Upper lobe of right lung (tissue), 1 donor: ENCODE measurements around the gene AIG1. TPM values are rescaled to one million over a fixed set of nuclear protein-coding genes. Genes with fewer than 3 reads are reported as not detected.

Source experiments
- ATAC-seq: fragments of 200-7000 bp; cut with Tn5 transposase; one replicate; pipeline ENCODE4 v1.9.1; 2020; ENCODE audit warnings: mild to moderate bottlenecking, moderate library complexity
- DNase-seq: peaks from one replicate; pipeline ENCODE4 v3.0.0-alpha.2; 2020
- H3K27ac ChIP-seq: fragments of 200-600 bp; one replicate; pipeline ENCODE4 v1.8.0; 2022
- H3K27me3 ChIP-seq: fragments of 200-600 bp; one replicate; pipeline ENCODE4 v1.8.0; 2022; ENCODE audit warnings: mild to moderate bottlenecking
- H3K36me3 ChIP-seq: fragments of 200-600 bp; one replicate; pipeline ENCODE4 v1.8.0; 2022
- H3K4me1 ChIP-seq: fragments of 200-600 bp; one replicate; pipeline ENCODE4 v1.8.0; 2022
- H3K4me3 ChIP-seq: fragments of 200-600 bp; one replicate; pipeline ENCODE4 v1.8.0; 2022; ENCODE audit warnings: mild to moderate bottlenecking
- H3K9me3 ChIP-seq: fragments of 200-600 bp; one replicate; pipeline ENCODE4 v1.8.0; 2022
- CTCF ChIP-seq: fragments of 200-600 bp; IDR thresholded peaks from one replicate; pipeline ENCODE4 v1.8.0; 2022; ENCODE audit warnings: antibody characterized with exemption
- intact Hi-C: fragments of 100-400 bp; cut with DNase I; formaldehyde crosslinking; loops from one replicate; pipeline ENCODE4 v1.11.0; 2022
- total RNA-seq: library from RNA; stranded (reverse); fragmentation: NEBNext Ultra II Directional; extraction: Animal tissue kit (Norgen Biotek cat#: 25700); gene quantifications from one replicate; pipeline ENCODE4 v1.2.1, GENCODE V29; 2021
- donor health status: DM: no; HTN: yes; CAD: no; lungs with severe emphysema.

AIG1 gene
- total RNA-seq, 1 donor from 2014 or later: 26.8 TPM

- no peaks in the 10 kb centered on the region for H3K9me3 ChIP-seq
- TF ChIP-seq CTCF: no peak
- DNase-seq (no peak), ATAC-seq (no peak)
- no peaks in the 10 kb centered on the region for H3K27me3 ChIP-seq
- H3K4me3 ChIP-seq: no peak overlapping the region
- no peak overlapping the region for H3K27ac ChIP-seq
- H3K36me3 ChIP-seq: no peaks in the 10 kb centered on the region
- no peaks in the 10 kb centered on the region for H3K4me1 ChIP-seq
- intact Hi-C loops: no loop called here
Measured at GRCh38 chr6:143107911-143108761, 47.4 kb downstream of the AIG1 start.

GRCh38 chr6:143109196-143109595 is 48.5 kb downstream of the AIG1 start:
- H3K36me3 ChIP-seq: no peaks in the 10 kb centered on the region

GRCh38 chr6:143110572-143110971 is 49.9 kb downstream of the AIG1 start:
- TF ChIP-seq CTCF: no peak
- ATAC-seq: no peak

More at GRCh38 chr6:143109196-143109595, 48.5 kb downstream of the AIG1 start:
- DNase-seq: no peak
- H3K9me3 ChIP-seq: no peaks in the 10 kb centered on the region
- H3K27ac ChIP-seq: no peak overlapping the region
- ATAC-seq: no peak
- H3K4me3 ChIP-seq: no peak overlapping the region
- no peaks in the 10 kb centered on the region for H3K27me3 ChIP-seq
- TF ChIP-seq CTCF: no peak
- no peaks in the 10 kb centered on the region for H3K4me1 ChIP-seq
- intact Hi-C loops: no loop called here

GRCh38 chr6:143110996-143111395 is 50.3 kb downstream of the AIG1 start:
- Histone ChIP-seq H3K9me3 (no peaks in the 10 kb centered on the region), H3K27me3 (no peaks in the 10 kb centered on the region), H3K27ac (no peak overlapping the region), H3K4me1 (no peaks in the 10 kb centered on the region), H3K4me3 (no peak overlapping the region), H3K36me3 (no peaks in the 10 kb centered on the region)
- ATAC-seq (no peak), DNase-seq (no peak)
- TF ChIP-seq CTCF: no peak
- intact Hi-C loops: no loop called here

More at GRCh38 chr6:143110572-143110971, 49.9 kb downstream of the AIG1 start:
- Histone ChIP-seq H3K36me3 (no peaks in the 10 kb centered on the region), H3K27ac (no peak overlapping the region), H3K27me3 (no peaks in the 10 kb centered on the region), H3K4me1 (no peaks in the 10 kb centered on the region), H3K4me3 (no peak overlapping the region), H3K9me3 (no peaks in the 10 kb centered on the region)
- intact Hi-C loops: no loop called here
- DNase-seq: no peak

- H3K27ac ChIP-seq: no peak overlapping the region
- no peaks in the 10 kb centered on the region for H3K36me3 ChIP-seq
- H3K27me3 ChIP-seq: no peaks in the 10 kb centered on the region
- H3K4me3 ChIP-seq: no peak overlapping the region
- no peak for DNase-seq
- no peaks in the 10 kb centered on the region for H3K9me3 ChIP-seq
- no peak for ATAC-seq
- TF ChIP-seq CTCF: no peak
- intact Hi-C loops: no loop called here
- no peaks in the 10 kb centered on the region for H3K4me1 ChIP-seq
Measured at GRCh38 chr6:143111443-143111842, 50.8 kb downstream of the AIG1 start.
